HepG2 (cell line): ENCODE results near the gene CEP162.

Source experiments
- JUND ChIP-seq: sonication (generic); formaldehyde crosslinking; IDR thresholded peaks from 2 replicates; pipeline ENCODE4 v1.8.0; 2022; ENCODE audit warnings: mild to moderate bottlenecking, missing genetic modification reagents
- KDM2A ChIP-seq: sonication (generic); formaldehyde crosslinking; IDR thresholded peaks from 2 replicates; pipeline ENCODE4 v1.4.0; 2020; ENCODE audit warnings: low read depth, missing genetic modification reagents, borderline replicate concordance
- KLF13 ChIP-seq: sonication (generic); formaldehyde crosslinking; IDR thresholded peaks from 2 replicates; pipeline ENCODE4 v1.4.0; 2020; ENCODE audit warnings: mild to moderate bottlenecking, missing genetic modification reagents
- SNAPC2 ChIP-seq: sonication (generic); formaldehyde crosslinking; IDR thresholded peaks from 2 replicates; pipeline ENCODE4 v1.8.1; 2022; ENCODE audit warnings: mild to moderate bottlenecking, missing genetic modification reagents

DNA sequence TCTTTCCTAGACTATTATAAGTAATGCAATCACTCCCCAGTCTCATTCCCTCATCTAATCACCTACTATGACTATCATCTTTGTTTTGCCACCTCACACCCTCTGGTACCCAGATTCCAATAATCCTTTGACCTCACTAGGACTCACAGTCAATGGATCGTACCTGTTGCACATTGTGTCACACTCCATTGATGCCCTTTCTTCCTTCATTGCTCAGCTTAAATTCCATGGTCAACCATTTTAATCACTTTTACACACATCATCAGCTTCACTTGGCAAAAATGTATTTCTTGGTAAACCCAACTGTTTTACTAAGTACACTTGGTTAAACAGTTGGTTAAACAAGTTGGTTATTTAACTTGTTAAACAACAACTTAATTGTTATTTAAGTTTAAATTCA lies 44.0 kb downstream of the CEP162 start:
- TF ChIP-seq KDM2A (no peak), KLF13 (CRISPR knock-in tag) (no peak), SNAPC2 (CRISPR knock-in tag) (no peak), JUND (CRISPR knock-in tag) (no peak)
